K562 (cell line): ENCODE measurements around the gene UBASH3B. TPM values are rescaled to one million over a fixed set of nuclear protein-coding genes. Genes with fewer than 3 reads are reported as not detected.

ENCODE experiments used
- ATAC-seq: fragments of 200-7000 bp; cut with Tn5 transposase; 3 replicates; pipeline ENCODE4 v1.9.1; 2020; ENCODE audit warnings: moderate library complexity
- BruUV-seq: library from RNA; stranded (reverse); fragments of 400-500 nt; replicated peaks from 2 replicates; lab custom pipeline; 2021; lab: Mats Ljungman, UMichigan
- CTCF ChIA-PET: fragments of 300-600 bp; formaldehyde crosslinking; extraction: SDS; loops from one replicate; lab custom pipeline; 2021; ENCODE audit warnings: low intra/inter-chr PET ratio; lab: Yijun Ruan, JAX
- POLR2A ChIA-PET: fragments of 300-600, 350-650 bp; sonication (Branson Sonifier 250); formaldehyde crosslinking; extraction: SDS; loops from one replicate; lab custom pipeline; 2021; ENCODE audit warnings: antibody characterized with exemption, inconsistent platforms; lab: Yijun Ruan, JAX
- DNase-seq, 4 experiments: peaks; one replicate each; pipeline versions ENCODE4 v3.0.0 to v3.0.0-alpha.2; 2011 to 2018; ENCODE audit warnings: low spot score in 3 of 4, mixed read lengths in 3 of 4; ENCODE audit errors: extremely low read depth in 1 of 4
- FAIRE-seq: peaks from 2 replicates; lab custom pipeline; 2011; peaks lifted over from hg19 to GRCh38; lab: Jason Lieb, UNC
- H2AFZ ChIP-seq: 2 replicates; pipeline ENCODE4 v1.6.0; 2011; ENCODE audit warnings: low read depth, low read length, control low read depth, inconsistent platforms
- H3K27ac ChIP-seq: fragments of 200-600 bp; 3 replicates; pipeline ENCODE4 v1.8.0; 2011; ENCODE audit warnings: low read depth, mild to moderate bottlenecking, control low read depth, inconsistent platforms, low read length, moderate library complexity, mixed read lengths; ENCODE audit errors: extremely low read depth
- H3K27me3 ChIP-seq, 2 experiments: fragments of 300-600 bp in 1 of 2; 2 replicates in 1 of 2; 3 replicates in 1 of 2; pipeline versions ENCODE4 v1.6.0 to v1.8.0; 2011; ENCODE audit warnings: inconsistent platforms in 2 of 2, low read length in 2 of 2, mild to moderate bottlenecking in 1 of 2, mixed read lengths in 1 of 2, moderate library complexity in 1 of 2; ENCODE audit not compliant: control insufficient read depth in 2 of 2, insufficient read depth in 2 of 2
- H3K36me3 ChIP-seq: fragments of 300-600 bp; 3 replicates; pipeline ENCODE4 v1.8.0; 2011; ENCODE audit warnings: mild to moderate bottlenecking, low read length, inconsistent platforms; ENCODE audit not compliant: control insufficient read depth, insufficient read depth
- H3K4me1 ChIP-seq, 2 experiments: fragments of 200-600 bp in 1 of 2; replicated peaks in 1 of 2; 2 replicates in 1 of 2; 3 replicates in 1 of 2; pipeline versions ENCODE4 v1.5.1 to v1.8.0; 2011; ENCODE audit warnings: inconsistent platforms in 2 of 2, low read length in 2 of 2, mild to moderate bottlenecking in 1 of 2, mixed read lengths in 1 of 2, moderate library complexity in 1 of 2; ENCODE audit not compliant: control insufficient read depth in 2 of 2, insufficient read depth in 2 of 2
- H3K4me2 ChIP-seq: 2 replicates; pipeline ENCODE4 v1.6.1; 2011; ENCODE audit warnings: low read length, control low read depth, inconsistent platforms, mixed read lengths; ENCODE audit not compliant: insufficient read depth
- H3K4me3 ChIP-seq: fragments of 200-600 bp; sonication (generic), shearing (Covaris generic); 2 replicates; pipeline ENCODE4 v1.5.1; 2016; ENCODE audit warnings: control low read depth, inconsistent platforms
- H3K79me2 ChIP-seq: fragments of 200-600 bp; 3 replicates; pipeline ENCODE4 v1.8.0; 2011; ENCODE audit warnings: low read length, inconsistent platforms; ENCODE audit not compliant: control insufficient read depth, insufficient read depth
- H3K9ac ChIP-seq, 2 experiments: 2 replicates each; pipeline versions ENCODE4 v1.6.0 to v1.6.1; 2011; ENCODE audit warnings: low read depth in 2 of 2, low read length in 2 of 2, control low read depth in 1 of 2, inconsistent platforms in 1 of 2, mild to moderate bottlenecking in 1 of 2, mixed read lengths in 1 of 2; ENCODE audit not compliant: insufficient read depth in 1 of 2
- H3K9me1 ChIP-seq: one replicate; pipeline ENCODE4 v1.6.0; 2011; ENCODE audit warnings: inconsistent platforms, mild to moderate bottlenecking, low read length, moderate library complexity; ENCODE audit not compliant: control insufficient read depth, insufficient read depth
- H3K9me3 ChIP-seq: replicated peaks from 2 replicates; pipeline ENCODE4 v1.5.1; 2011; ENCODE audit warnings: low read depth, low read length, inconsistent platforms; ENCODE audit not compliant: control insufficient read depth, insufficient read depth
- H4K20me1 ChIP-seq: replicated peaks from 2 replicates; pipeline ENCODE4 v1.6.1; 2011; ENCODE audit warnings: low read length, inconsistent platforms, mixed read lengths; ENCODE audit not compliant: control insufficient read depth, insufficient read depth
- BRF2 ChIP-seq: IDR thresholded peaks from 3 replicates; pipeline ENCODE4 v1.6.1; 2011; ENCODE audit warnings: borderline replicate concordance, mild to moderate bottlenecking; ENCODE audit not compliant: insufficient read length, insufficient read depth
- CTBP1 ChIP-seq: fragments of 450-650 bp; IDR thresholded peaks from 2 replicates; pipeline ENCODE4 v1.6.1; 2016; ENCODE audit warnings: borderline replicate concordance
- MGA ChIP-seq: fragments of 450-650 bp; IDR thresholded peaks from 2 replicates; pipeline ENCODE4 v1.6.1; 2016; ENCODE audit warnings: mild to moderate bottlenecking, moderate library complexity
- SRSF3 ChIP-seq: fragments of 200-400 bp; formaldehyde crosslinking; IDR thresholded peaks from 2 replicates; pipeline ENCODE4 v1.6.1; 2016; ENCODE audit warnings: mild to moderate bottlenecking, low read length, moderate library complexity; ENCODE audit not compliant: insufficient read depth
- U2AF1 ChIP-seq: fragments of 200-400 bp; formaldehyde crosslinking; optimal IDR thresholded peaks from 2 replicates; pipeline ENCODE3; 2017; ENCODE audit warnings: mild to moderate bottlenecking, low read depth, low read length, moderate library complexity
- ZBTB9 ChIP-seq: fragments of 450-650 bp; formaldehyde crosslinking; IDR thresholded peaks from 2 replicates; pipeline ENCODE4 v1.4.0; 2020; ENCODE audit warnings: mild to moderate bottlenecking, moderate library complexity
- WGBS: fragments of 100-300 bp; shearing (Covaris generic); methylation state at CpG from one replicate; pipeline ENCODE4 v1.1.6; 2016; ENCODE audit warnings: low coverage, mixed read lengths; ENCODE audit not compliant: insufficient coverage; ENCODE audit errors: missing lambda C conversion rate; 5-methylcytosine and 5-hydroxymethylcytosine counted together
- in situ Hi-C: fragments of 300-500 bp; cut with MboI; formaldehyde crosslinking; loops from 4 replicates; pipeline ENCODE4 v1.15.0; 2018; ENCODE audit warnings: inconsistent platforms, mixed read lengths
- intact Hi-C: fragments of 100-400 bp; cut with micrococcal nuclease; formaldehyde crosslinking; loops from 2 replicates; pipeline ENCODE4 v1.14.2; 2022
- polyA plus RNA-seq, 8 experiments: library from polyadenylated mRNA; depleted of rRNA in 4 of 8; stranded (reverse) in 5 of 8; unstranded in 3 of 8; fragments of >200 nt; fragmentation: Nextera tagmentation in 2 of 8; fragmentation: Illumina TruSeq in 1 of 8; extraction: Ambion mirVana in 2 of 8; extraction: Trizol in 1 of 8; gene quantifications; 2 replicates each; pipeline versions ENCODE4 v1.2.1 to v1.2.3, GENCODE V29; 2011 to 2014; ENCODE audit warnings: inconsistent platforms in 1 of 8, missing spikeins in 1 of 8
- total RNA-seq, 7 experiments: library from RNA; depleted of rRNA in 6 of 7; stranded (reverse); fragments of >200 nt in 6 of 7; fragmentation: Illumina TruSeq in 2 of 7; extraction: Trizol in 2 of 7; gene quantifications; 2 replicates each; pipeline versions ENCODE4 v1.2.1 to v1.2.3, GENCODE V29; 2011 to 2021; ENCODE audit warnings: low replicate concordance in 1 of 7

The UBASH3B gene
- total and polyA plus RNA-seq, 9 of the 15 experiments (the other 6 are each of a cell fraction or from before 2014, with no cell fraction given): 0.01 to 0.31 (median 0.08) TPM; not detected in 2

GRCh38 chr11:122690384-122690783 is 34.9 kb downstream of the UBASH3B start:
- DNase-seq (no peak), FAIRE-seq (no peak), ATAC-seq (no peak)
- ChIA-PET CTCF (no interaction called here), POLR2A (no interaction called here)
- no peaks in the 10 kb centered on the region for H3K36me3 ChIP-seq
- H3K9me1 ChIP-seq: no peaks in the 10 kb centered on the region
- no peak overlapping the region for H3K4me3 ChIP-seq
- H3K27me3 ChIP-seq: peaks cover 0 to 15% of the 10 kb centered on the region in 2 experiments; a peak in 3 of 5 replicates
- intact Hi-C loops (no loop called here), in situ Hi-C loops (no loop called here)
- no peak overlapping the region for H3K27ac ChIP-seq
- no peak overlapping the region for H3K4me2 ChIP-seq
- no peak overlapping the region for H2AFZ ChIP-seq
- H3K9me3 ChIP-seq: no peaks in the 10 kb centered on the region
- no peaks in the 10 kb centered on the region; a peak in 1 of 5 replicates for H3K4me1 ChIP-seq
- under 1% methylated on average over 7 of the region's 7 CpGs for WGBS
- BruUV-seq: no TSS peak
- no peak overlapping the region for H3K9ac ChIP-seq
- H4K20me1 ChIP-seq: 0 out of 2 replicates have a peak, but pooled peaks cover 3% of the 10 kb centered on the region
- H3K79me2 ChIP-seq: no peaks in the 10 kb centered on the region
- no peak for TF ChIP-seq U2AF1
- no peak for TF ChIP-seq MGA
- TF ChIP-seq BRF2: no peak
- TF ChIP-seq CTBP1: no peak
- TF ChIP-seq SRSF3: no peak
- no peak for TF ChIP-seq ZBTB9
